Lung (tissue), 12 donors: Measurements from ENCODE around the gene MRE11. TPM values are rescaled to one million over a fixed set of nuclear protein-coding genes. Genes with fewer than 3 reads are reported as not detected.

Experiments
- ATAC-seq: fragments of 200-7000 bp; cut with Tn5 transposase; one replicate; pipeline ENCODE4 v1.9.1; 2020; ENCODE audit warnings: moderate number of reproducible peaks; ENCODE audit not compliant: insufficient read depth, low FRiP score
- DNase-seq, 3 donors: peaks; one replicate each; pipeline ENCODE4 v3.0.0-alpha.2; 2013 to 2017
- H3K27ac ChIP-seq, 2 donors: one replicate each; pipeline ENCODE4 v1.5.1; 2013; ENCODE audit warnings: mild to moderate bottlenecking in 2 of 2, moderate library complexity in 2 of 2, control low read depth in 1 of 2, inconsistent platforms in 1 of 2, low read depth in 1 of 2, low read length in 1 of 2
- H3K27me3 ChIP-seq, 3 donors: one replicate each; pipeline ENCODE4 v1.5.1; 2013; ENCODE audit warnings: low read length in 2 of 3; ENCODE audit not compliant: control insufficient read depth in 3 of 3, insufficient read depth in 3 of 3
- H3K36me3 ChIP-seq, 4 donors: one replicate each; pipeline ENCODE4 v1.5.1; 2013; ENCODE audit warnings: low read length in 4 of 4, mild to moderate bottlenecking in 1 of 4, moderate library complexity in 1 of 4; ENCODE audit not compliant: control insufficient read depth in 4 of 4, insufficient read depth in 4 of 4
- H3K4me1 ChIP-seq, 5 donors: one replicate each; pipeline ENCODE4 v1.5.1; 2013; ENCODE audit warnings: low read length in 5 of 5, mild to moderate bottlenecking in 2 of 5, moderate library complexity in 1 of 5; ENCODE audit not compliant: control insufficient read depth in 5 of 5, insufficient read depth in 5 of 5
- H3K4me3 ChIP-seq: one replicate; pipeline ENCODE4 v1.5.1; 2013; ENCODE audit warnings: mild to moderate bottlenecking, control low read depth, moderate library complexity
- H3K9ac ChIP-seq, 2 donors: one replicate each; pipeline ENCODE4 v1.5.1; 2013; ENCODE audit warnings: low read length in 2 of 2, control low read depth in 1 of 2; ENCODE audit not compliant: insufficient read depth in 1 of 2
- H3K9me3 ChIP-seq, 4 donors: one replicate each; pipeline ENCODE4 v1.5.1; 2013; ENCODE audit warnings: low read length in 3 of 4, mild to moderate bottlenecking in 1 of 4, moderate library complexity in 1 of 4; ENCODE audit not compliant: control insufficient read depth in 4 of 4, insufficient read depth in 3 of 4
- CTCF ChIP-seq: IDR thresholded peaks from 2 replicates; pipeline ENCODE4 v1.5.1; 2012; ENCODE audit warnings: mild to moderate bottlenecking; ENCODE audit errors: control extremely low read depth, extremely low read depth
- WGBS, 2 donors: extraction: QIAGEN DNeasy Blood & Tissue Kit; methylation state at CpG; one replicate each; pipeline ENCODE4 v1.1.7; 2013; 5-methylcytosine and 5-hydroxymethylcytosine counted together
- polyA plus RNA-seq, 2 donors: library from polyadenylated mRNA; stranded (reverse); fragments of 200-250 nt; gene quantifications; one replicate each; pipeline ENCODE4 v1.2.1, GENCODE V29; 2013
- total RNA-seq, 2 donors: library from RNA; depleted of rRNA in 1 of 2; stranded (reverse); fragments of >200 nt in 1 of 2; gene quantifications; one replicate each; pipeline ENCODE4 v1.2.1, GENCODE V29; 2014 to 2021
- donor health status: control.
- donor health status: control.
- donor health status: Bipolar disorder and iron deficiency.
- donor health status: healthy.
- donor health status: DM: yes; HTN: yes; CAD: no.

Gene MRE11
- total and polyA plus RNA-seq, 4 donors, result 4.3 to 67.8 (median 10.8) TPM

GRCh38 chr11:94525546-94526324, 32.1 kb upstream of the MRE11 start:
- DNase-seq (peak; percentile 85 to 88 (median 85)), ATAC-seq (no peak)
- Histone ChIP-seq H3K9ac (no peak overlapping the region), H3K4me1 (peaks cover 0 to 20% (median 0%) of the 10 kb centered on the region in 5 donors), H3K27me3 (no peaks in the 10 kb centered on the region), H3K36me3 (no peaks in the 10 kb centered on the region), H3K27ac (no peak overlapping the region), H3K4me3 (no peak overlapping the region), H3K9me3 (no peaks in the 10 kb centered on the region)
- no peak for TF ChIP-seq CTCF
- WGBS, 2 donors, result 27 to 32% methylated on average over 5 of the region's 5 CpGs

GRCh38 chr11:94524341-94524740, 30.7 kb upstream of the MRE11 start:
- H3K36me3 ChIP-seq, result no peaks in the 10 kb centered on the region
- no peak overlapping the region for H3K9ac ChIP-seq
- H3K4me3 ChIP-seq, result no peak overlapping the region
- peaks cover 0 to 20% (median under 1%) of the 10 kb centered on the region in 5 donors for H3K4me1 ChIP-seq
- no peak for TF ChIP-seq CTCF
- DNase-seq (no peak), ATAC-seq (no peak)
- H3K27me3 ChIP-seq, result no peaks in the 10 kb centered on the region
- H3K9me3 ChIP-seq, result no peaks in the 10 kb centered on the region
- no peak overlapping the region for H3K27ac ChIP-seq
- WGBS, 2 donors, result 83 to 86% methylated on average over 1 of the region's 1 CpG

- 44 to 67% methylated on average over 5 of the region's 5 CpGs for WGBS, 2 donors
- ATAC-seq (no peak), DNase-seq (no peak)
- Histone ChIP-seq H3K9ac (no peak overlapping the region), H3K27ac (no peak overlapping the region), H3K9me3 (no peaks in the 10 kb centered on the region), H3K27me3 (peaks cover 0 to under 1% (median 0%) of the 10 kb centered on the region in 3 donors), H3K4me3 (no peak overlapping the region), H3K36me3 (no peaks in the 10 kb centered on the region), H3K4me1 (peaks cover 0 to 16% (median 2%) of the 10 kb centered on the region in 5 donors)
- no peak for TF ChIP-seq CTCF
Observed at GRCh38 chr11:94521684-94522083, 28.0 kb upstream of the MRE11 start.
